HG03045 (cell line): Measurements from ENCODE around the gene ANKRD6.
"Not testable (repeated sequence)": the region's sequence is repeated elsewhere in the genome, so short reads cannot be mapped to it uniquely, and the experiment has no call there.

Experiments
- ATAC-seq: cut with Tn5 transposase; IDR thresholded peaks from one replicate; pipeline ENCODE4 v1.9.1; 2021; ENCODE audit warnings: mild to moderate bottlenecking, moderate library complexity; ENCODE audit not compliant: unreplicated experiment

ANKRD6 gene

GRCh38 chr6:89591745-89592144 lies 158.8 kb downstream of the ANKRD6 start:
- no peak for ATAC-seq

DNA sequence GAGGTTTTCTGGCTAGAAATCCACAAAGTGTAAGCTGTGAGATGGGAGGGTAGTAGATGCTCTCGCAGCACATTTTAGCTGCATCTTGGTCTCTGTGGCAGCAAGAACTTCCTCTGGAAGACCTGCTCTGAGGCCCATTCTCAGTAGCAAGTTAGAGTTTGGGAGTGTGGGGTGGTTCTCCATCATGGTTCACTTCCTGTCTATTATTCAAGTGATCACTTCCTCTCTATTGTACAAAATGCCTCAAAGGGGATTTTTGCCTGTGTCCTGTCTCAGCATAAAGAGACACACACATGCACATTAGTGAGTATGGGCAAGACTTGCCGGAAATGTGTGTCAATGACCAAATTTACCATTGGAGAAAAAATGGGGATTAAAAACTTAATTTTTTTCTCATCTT lies 163.1 kb downstream of the ANKRD6 start:
- ATAC-seq: peak; percentile 77

GRCh38 chr6:89596484-89596883 lies 163.5 kb downstream of the ANKRD6 start:
- ATAC-seq: no peak

DNA sequence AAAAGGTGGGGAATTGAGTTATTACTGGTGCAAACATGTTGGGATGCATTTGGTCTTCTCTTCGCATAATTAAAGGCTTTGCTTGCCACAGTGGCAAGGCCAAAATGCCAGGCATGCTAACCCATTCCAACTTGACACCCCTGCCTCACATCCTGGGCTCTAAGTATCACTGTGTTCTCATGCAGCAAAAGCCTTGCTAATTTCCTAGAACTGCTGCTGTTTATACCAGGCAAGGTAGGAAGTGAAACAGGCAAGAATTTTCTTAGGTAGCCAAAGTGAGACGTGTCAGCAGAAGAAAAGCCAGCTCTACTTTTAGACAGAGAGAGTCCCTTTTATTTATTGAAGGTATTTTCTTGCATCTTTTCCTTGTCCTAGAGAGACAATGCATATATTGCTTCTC lies 164.4 kb downstream of the ANKRD6 start:
- no peak for ATAC-seq

GRCh38 chr6:89597988-89598387 lies 165.0 kb downstream of the ANKRD6 start:
- no peak for ATAC-seq

DNA sequence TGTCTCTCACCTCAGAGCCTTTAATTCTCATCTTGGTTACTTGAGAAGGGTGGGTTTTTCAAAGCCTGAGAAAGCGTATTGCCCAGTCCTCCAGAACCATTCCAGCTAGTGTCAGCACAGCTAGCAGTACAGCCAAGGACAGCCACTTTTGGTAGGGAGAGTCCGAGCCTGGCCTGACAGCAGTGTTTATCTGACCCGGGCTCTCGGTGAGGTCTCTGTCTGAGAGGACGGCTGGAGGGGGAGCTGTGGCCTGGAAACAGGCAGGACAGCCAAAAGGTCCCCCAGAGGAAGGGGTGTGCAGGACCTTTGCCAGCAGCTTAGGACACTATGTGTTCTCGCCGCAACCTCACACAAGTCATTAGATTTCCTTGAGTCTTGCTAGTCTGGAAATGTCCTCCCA lies 166.8 kb downstream of the ANKRD6 start:
- ATAC-seq: no peak

DNA sequence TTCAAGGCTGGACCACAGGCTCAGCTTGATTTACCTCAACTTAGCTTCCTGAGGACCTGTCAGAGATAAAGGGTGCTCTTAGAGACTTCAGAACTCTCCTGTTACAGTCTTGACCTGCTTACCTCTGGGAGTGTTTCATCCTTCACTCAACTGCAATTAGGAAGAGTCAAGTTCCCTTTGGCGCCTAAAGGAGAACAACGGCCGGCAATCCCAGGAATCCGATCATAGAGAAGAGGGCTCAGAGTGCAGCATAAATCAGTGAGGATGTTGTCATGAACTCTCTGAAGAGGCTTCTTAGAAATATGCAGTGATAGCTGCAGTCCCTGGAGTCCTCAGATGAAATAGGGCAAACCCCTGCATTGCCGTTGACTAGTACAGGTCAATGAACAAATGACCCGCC lies 169.2 kb downstream of the ANKRD6 start:
- ATAC-seq: no peak

DNA sequence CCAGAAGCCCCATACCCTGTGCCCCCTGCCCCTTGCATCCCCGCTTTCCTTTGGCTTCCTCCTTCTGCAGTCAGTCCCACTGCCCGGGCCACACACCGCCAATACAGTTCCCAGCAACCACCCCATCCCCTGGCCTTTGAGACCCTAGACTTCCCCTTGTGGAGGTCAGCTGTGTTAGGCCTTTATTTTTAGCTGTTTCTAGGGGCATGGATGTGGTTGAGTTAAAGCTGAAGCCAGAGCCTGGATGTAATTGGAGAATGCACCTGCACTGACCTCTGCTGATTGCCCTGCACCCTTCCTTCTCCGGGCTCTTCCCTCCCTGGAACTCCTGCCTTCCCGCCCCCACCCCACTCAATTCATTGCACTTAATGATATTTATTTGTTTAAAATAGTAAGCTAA lies 171.7 kb downstream of the ANKRD6 start:
- ATAC-seq: no peak

- ATAC-seq: no peak
Measured at GRCh38 chr6:89605861-89606260, 172.9 kb downstream of the ANKRD6 start.

DNA sequence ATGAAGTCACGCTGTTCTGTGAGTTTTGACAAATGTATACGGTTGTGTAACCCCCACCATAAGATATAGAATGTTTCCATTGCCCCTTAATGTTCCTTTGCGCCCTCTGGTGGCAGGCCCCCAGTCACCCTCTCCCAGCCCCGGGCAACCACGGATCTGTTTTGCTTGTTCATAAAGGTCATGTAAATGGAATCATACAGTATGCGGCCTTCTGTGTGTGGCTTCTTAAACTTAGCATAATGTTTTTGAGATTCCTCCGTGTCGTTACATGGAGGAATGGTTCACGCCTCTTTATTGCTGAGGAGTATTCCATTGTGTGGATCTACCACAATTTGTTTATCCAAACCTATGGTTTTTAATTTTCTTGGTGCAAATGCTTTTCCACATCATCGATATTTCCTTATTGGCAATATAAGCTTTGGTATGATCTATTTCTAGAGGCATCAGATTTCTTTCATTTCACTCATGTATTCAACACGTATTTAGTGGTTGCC lies 177.2 kb downstream of the ANKRD6 start:
- ATAC-seq: peak; percentile 55

GRCh38 chr6:89611666-89612065 lies 178.7 kb downstream of the ANKRD6 start:
- no peak for ATAC-seq

DNA sequence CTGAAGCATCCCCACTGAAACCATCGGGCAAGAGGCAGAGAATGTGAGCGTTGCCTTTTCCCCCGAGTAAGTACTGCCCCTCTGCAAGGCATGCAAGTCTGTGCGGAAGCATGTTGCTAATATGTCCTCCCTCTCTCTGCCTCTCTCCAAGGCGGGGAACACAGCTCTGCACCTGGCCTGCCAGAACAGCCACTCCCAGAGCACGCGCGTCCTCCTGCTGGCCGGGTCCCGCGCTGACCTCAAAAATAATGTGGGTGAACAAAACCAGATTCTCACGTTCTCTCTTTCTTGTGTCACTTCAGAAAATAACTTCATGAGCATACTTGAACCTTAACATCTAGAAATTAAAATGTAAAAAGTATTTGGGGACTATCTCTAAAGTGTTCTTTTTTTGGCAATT lies 179.2 kb downstream of the ANKRD6 start:
- no peak for ATAC-seq

DNA sequence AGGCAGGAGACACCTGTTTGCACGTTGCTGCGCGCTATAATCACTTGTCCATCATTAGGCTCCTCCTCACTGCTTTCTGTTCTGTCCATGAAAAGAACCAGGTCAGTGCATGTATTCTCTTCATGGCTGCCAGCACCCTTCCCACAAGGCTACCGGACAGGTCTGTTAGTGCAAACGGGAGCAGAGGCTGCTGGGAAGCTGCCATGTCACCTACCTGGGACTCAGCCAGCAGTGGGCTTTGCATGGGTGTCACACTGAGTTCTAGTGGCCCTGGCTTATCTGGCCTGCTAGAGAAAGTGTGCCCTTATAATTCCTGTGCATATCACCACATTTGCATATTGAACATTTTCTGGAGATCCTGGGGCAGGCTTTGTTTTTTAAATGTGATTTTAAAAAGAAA lies 180.8 kb downstream of the ANKRD6 start:
- ATAC-seq: no peak

DNA sequence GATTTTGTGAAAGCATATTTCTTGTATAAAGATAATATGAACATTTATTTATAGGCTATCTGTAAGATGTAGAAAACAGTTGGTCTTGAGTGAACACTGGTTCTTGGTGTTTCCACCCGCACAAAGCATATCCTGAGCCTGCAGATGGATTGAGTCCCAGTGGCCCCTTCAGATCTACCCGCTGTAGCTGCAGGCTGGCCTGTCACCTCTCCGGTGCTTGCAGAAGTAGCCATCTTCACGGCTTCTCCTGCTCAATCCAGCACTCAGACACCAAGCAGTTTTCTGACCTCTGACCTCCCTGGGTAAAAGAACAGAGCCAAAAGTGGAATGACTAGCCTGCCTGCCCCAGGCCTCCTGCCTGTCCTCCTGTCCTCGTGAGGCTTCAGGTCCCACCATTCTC lies 182.9 kb downstream of the ANKRD6 start:
- no peak for ATAC-seq

DNA sequence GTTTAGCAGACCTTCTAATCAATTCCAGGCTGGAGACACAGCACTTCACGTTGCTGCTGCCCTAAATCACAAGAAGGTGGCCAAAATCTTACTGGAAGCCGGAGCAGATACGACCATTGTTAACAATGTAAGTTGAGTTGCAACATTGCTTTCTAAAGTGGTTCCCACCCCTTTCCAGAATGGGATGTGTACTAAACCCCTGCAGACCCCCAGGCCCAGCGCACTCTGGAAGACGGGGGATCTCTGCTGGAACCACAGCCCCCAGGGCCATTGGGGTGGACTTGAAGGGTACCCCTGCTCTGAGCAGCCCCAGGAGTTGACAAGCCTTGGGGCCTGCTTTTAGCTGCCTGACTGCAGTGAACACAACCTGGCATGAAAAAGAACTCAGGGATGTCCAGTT lies 183.6 kb downstream of the ANKRD6 start:
- ATAC-seq: no peak

GRCh38 chr6:89618026-89618425 lies 185.1 kb downstream of the ANKRD6 start:
- no peak for ATAC-seq

DNA sequence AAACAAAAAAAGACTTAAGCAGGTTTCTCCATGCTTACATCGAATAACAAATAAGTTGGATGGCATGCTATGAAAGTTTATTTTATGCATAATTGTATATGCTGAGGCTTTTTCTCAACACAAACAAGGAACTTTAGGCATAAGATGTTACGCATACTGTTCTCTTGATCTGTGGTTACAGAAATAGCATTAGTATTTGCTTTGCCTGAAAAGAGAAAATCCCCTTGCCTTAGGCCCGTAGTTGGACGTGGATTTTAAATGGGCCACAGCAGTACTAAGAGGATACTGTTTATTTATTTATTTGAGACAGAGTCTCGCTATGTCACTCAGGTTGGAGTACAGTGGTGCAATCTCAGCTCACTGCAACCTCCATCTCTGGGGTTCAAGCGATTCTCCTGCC lies 186.6 kb downstream of the ANKRD6 start:
- no peak for ATAC-seq

- no peak for ATAC-seq
Measured at GRCh38 chr6:89623749-89624148, 190.8 kb downstream of the ANKRD6 start.

- ATAC-seq: no peak
Measured at GRCh38 chr6:89630488-89630887, 197.5 kb downstream of the ANKRD6 start.

GRCh38 chr6:89636412-89636811 lies 203.5 kb downstream of the ANKRD6 start:
- not testable (repeated sequence) for ATAC-seq

- no peak for ATAC-seq
Measured at GRCh38 chr6:89637960-89638319, 205.0 kb downstream of the ANKRD6 start.

DNA sequence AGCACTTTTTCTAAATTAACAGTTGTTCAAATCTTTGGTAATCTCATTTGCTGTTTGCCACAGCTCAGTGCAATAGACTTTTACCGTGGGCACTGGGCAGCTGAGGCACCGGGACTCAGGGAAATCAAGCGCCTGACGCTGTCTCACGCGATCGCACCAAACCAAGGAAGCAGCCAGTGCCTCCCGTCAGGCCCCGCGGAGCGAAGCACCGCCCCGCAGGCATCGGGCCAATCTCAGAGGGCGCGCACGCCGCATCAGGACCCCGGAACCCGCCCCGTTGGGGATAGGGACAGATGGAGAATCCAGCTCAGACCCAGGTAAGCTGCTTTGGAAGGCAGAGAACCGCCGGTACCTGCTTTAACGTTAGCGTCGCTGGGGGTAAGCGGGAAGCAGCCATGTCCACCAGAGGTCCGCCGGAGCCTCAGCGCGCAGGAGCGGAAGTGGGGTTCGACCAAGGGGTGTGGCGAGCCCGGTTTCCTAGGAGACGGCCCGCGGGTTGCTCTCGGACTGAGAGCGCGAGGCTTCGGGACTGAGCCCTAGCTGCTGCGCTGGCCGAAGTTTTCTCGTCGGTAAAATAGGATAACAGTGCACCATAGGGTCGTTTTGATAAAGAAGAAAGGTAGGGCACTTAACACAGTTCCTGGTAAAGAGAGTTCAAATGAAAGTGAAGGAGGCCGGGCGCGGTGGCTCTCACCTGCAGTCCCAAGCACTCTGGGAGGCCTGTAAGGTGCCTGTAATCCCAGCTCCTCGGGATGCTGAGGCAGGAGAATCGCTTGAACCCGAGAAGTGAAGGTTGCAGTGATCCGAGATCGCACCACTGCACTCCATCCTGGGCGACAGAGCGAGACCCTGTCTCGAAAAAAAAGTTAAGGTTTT lies 205.6 kb downstream of the ANKRD6 start, which contains the start of gene LYRM2:
Gene LYRM2 (minus strand): TSS at position 428 of the 876 bp plus-strand sequence. CDS start 31 bp downstream, at position 397.
- peak; percentile 99 for ATAC-seq

GRCh38 chr6:89640804-89641203 lies 207.9 kb downstream of the ANKRD6 start:
- no peak for ATAC-seq
